Upper lobe of right lung (tissue), 1 donor: ENCODE data around the gene SNRPD1. TPM values are rescaled to one million over a fixed set of nuclear protein-coding genes. Genes with fewer than 3 reads are reported as not detected.

Experiments used
- ATAC-seq: fragments of 200-7000 bp; cut with Tn5 transposase; one replicate; pipeline ENCODE4 v1.9.1; 2020; ENCODE audit warnings: mild to moderate bottlenecking, moderate library complexity
- DNase-seq: peaks from one replicate; pipeline ENCODE4 v3.0.0-alpha.2; 2020
- H3K27ac ChIP-seq: fragments of 200-600 bp; one replicate; pipeline ENCODE4 v1.8.0; 2022
- H3K27me3 ChIP-seq: fragments of 200-600 bp; one replicate; pipeline ENCODE4 v1.8.0; 2022; ENCODE audit warnings: mild to moderate bottlenecking
- H3K36me3 ChIP-seq: fragments of 200-600 bp; one replicate; pipeline ENCODE4 v1.8.0; 2022
- H3K4me1 ChIP-seq: fragments of 200-600 bp; one replicate; pipeline ENCODE4 v1.8.0; 2022
- H3K4me3 ChIP-seq: fragments of 200-600 bp; one replicate; pipeline ENCODE4 v1.8.0; 2022; ENCODE audit warnings: mild to moderate bottlenecking
- H3K9me3 ChIP-seq: fragments of 200-600 bp; one replicate; pipeline ENCODE4 v1.8.0; 2022
- CTCF ChIP-seq: fragments of 200-600 bp; IDR thresholded peaks from one replicate; pipeline ENCODE4 v1.8.0; 2022; ENCODE audit warnings: antibody characterized with exemption
- intact Hi-C: fragments of 100-400 bp; cut with DNase I; formaldehyde crosslinking; loops from one replicate; pipeline ENCODE4 v1.11.0; 2022
- microRNA-seq: library from miRNA; unstranded; fragments of <30 nt; microRNA quantifications from one replicate; pipeline ENCODE4 v1.2.0, GENCODE V29; 2020; ENCODE audit warnings: borderline microRNAs expressed
- total RNA-seq: library from RNA; stranded (reverse); fragmentation: NEBNext Ultra II Directional; extraction: Animal tissue kit (Norgen Biotek cat#: 25700); gene quantifications from one replicate; pipeline ENCODE4 v1.2.1, GENCODE V29; 2021
- donor health status: DM: no; HTN: yes; CAD: no; lungs with severe emphysema.

SNRPD1 gene
- total RNA-seq, 1 donor from 2014 or later = 25.8 TPM

DNA sequence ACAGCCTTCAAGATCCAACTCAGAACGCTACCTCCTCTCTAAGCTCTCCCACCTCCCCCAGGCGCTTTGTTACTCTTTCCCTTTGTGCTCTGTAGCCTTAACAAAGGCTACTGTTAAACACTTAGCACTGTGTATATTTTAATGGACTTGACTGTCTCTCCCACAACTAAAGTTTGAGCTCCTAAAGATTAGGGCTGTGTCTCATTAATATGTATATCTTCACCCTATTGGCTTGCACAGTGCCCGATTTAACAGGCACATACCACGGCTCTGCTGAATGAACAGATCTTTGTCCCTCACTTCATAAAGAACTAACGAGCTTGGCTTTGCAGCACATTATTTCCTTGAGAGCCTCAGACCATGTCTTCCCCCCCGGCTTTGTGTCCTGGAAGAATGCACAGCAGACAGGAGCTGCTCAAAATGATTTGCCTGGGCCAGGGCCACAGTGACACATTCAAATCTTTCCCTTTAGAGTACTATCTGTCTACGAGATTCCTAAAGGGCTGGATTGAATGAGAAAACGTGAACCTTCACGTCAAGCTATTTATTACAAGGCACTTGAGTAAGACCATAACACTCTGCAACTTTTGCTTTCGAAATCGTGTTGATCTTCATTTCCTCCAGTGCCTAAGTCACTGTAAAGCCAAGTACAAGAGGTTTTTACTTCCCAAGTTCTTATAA lies 70.4 kb downstream of the SNRPD1 start:
- Histone ChIP-seq H3K27me3 (no peaks in the 10 kb centered on the region), H3K4me1 (peaks cover 22% of the 10 kb centered on the region), H3K4me3 (peak overlapping the region; percentile 49), H3K36me3 (no peaks in the 10 kb centered on the region), H3K27ac (peak overlapping the region; percentile 78), H3K9me3 (no peaks in the 10 kb centered on the region)
- no peak for DNase-seq
- no peak for TF ChIP-seq CTCF
- ATAC-seq = peak; percentile 84
- intact Hi-C loops = no loop called here

Small RNA genes within 50 kb of the gene (microRNA-seq; reads per million reads assigned to microRNA genes)
- not detected for gene MIR320C1

Other genes with a start within 250 kb of the SNRPD1 start
- gene ESCO1, start 11.6 kb upstream of the SNRPD1 start, total RNA-seq = 15.4 TPM
- 23.8 TPM for gene ABHD3, start 92.5 kb downstream of the SNRPD1 start, total RNA-seq
- gene MIB1, start 128.5 kb downstream of the SNRPD1 start, total RNA-seq = 31.3 TPM